Stimulated activated CD4-positive, alpha-beta T cell treated with anti-CD3 and anti-CD28 coated beads, Interleukin-12 subunit alpha, Interleukin-12 subunit beta, amount 100 ng/mL, for 24 hours (primary cell): ENCODE data around the gene MYO16.

ENCODE experiments used
- DNase-seq, 2 experiments: peaks; one replicate each; pipeline ENCODE4 v3.0.0-alpha.2; 2020; ENCODE audit warnings: low read depth in 2 of 2

MYO16 gene

DNA sequence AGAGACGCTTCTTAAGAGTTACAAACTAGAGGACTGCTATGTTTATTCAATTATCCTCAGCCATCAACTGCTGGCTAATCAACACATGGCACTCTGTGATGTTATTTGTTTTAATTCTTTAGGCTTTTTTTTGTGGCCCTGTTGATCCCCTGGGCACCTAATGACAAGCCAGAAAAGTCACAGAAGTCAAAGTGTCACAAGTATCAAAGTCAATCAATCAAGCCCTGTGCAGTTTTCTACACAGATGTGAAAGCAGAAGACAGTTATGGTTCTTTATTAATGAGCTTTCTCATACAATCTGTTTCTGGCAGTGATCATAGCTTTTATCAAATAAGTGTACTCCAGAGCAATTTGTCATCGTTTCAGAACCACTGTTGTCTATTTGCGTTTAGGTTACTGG is 34.3 kb downstream of the MYO16 start:
- DNase-seq, result no peak

DNA sequence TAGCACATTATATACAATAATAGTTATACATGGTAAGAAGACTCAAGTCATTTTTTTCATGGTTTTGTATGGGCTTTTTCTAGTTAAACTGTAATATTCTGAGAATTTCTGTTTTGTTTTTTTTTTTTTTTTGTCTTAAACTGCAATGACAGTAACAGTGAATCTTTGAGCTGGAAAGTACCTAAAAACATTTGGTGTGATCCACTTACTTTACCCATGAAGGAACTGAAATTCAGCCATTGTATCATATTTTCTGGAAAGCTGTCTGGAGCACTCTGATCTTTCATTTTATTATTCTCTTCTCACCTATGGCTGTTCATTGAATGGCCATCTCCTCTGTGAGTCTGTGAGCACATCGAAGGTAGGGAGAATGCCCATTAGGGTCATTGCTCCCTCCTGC is 37.8 kb downstream of the MYO16 start:
- no peak for DNase-seq

DNA sequence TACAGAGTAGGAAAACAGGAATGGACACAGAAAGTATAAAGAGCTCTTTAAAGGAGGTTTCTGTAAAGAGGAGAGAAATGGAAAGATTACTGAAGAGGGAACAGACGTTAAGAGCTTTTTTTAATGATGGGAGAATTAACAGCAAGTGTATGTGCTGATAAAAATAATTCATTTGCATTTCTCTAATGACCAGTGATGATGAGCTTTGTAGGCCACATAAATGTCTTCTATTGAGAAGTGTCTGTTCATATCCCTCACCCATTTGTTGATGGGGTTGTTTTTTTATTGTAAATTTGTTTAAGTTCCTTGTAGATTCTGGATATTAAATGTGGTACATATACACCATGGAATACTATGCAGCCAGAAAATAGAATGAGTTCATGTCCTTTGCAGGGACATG is 40.0 kb downstream of the MYO16 start:
- DNase-seq, result no peak

DNA sequence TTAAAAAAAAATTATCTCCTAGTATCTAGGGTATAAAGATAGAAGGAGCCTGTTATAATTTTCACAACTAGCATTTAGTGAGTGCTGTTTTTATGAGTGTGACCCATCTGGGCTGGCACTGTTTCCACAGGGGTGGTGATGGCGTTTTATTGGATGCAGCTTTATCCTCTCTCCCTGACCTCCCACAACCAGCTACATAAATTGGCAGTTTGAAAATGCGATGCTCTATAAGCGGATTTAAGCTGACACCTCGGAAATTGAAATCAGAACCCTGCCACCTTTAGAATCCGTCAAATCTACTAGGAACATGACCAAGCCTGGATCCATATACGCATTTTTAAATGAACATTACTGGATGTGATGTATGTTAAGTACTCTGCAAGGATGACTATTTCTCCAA is 44.9 kb downstream of the MYO16 start:
- no peak for DNase-seq

DNA sequence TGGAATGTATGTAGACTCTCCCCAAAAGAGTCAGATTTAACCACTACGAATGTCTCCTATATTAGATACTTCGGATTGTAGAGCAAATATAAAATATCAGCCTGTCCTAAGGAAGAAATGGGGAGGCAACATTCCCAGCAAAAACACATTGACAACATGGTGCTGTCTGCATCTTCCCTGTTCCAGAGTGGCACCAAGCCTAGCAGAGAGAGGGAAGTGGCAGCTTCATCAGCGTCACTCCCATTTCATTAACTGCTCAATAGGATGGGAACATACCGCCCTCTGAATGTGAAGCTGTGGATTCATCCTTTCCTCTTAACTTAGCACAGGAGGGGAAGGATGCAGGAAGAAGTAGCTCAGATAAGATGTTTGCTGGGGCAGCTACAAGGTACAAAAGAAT is 45.4 kb downstream of the MYO16 start:
- DNase-seq, result no peak

DNA sequence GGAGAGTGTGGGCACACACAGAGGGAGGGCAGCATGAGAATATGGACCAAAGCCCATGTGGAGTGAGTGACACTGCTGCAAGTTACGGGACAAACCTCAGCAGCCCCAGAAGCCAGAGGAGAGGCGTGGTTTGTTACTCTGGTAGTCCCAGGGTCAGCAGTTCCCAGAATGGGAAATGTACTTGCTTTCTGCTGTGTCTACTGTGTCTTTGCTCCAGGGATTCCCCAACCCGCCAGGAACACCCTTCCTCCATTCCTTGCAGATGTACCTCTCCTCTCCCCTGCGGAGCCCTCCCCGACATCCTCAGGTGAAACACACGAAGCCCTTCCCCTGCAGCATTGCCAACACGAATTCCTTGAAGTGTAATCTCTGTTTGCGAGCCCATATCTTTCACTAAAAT is 47.2 kb downstream of the MYO16 start:
- no peak for DNase-seq

DNA sequence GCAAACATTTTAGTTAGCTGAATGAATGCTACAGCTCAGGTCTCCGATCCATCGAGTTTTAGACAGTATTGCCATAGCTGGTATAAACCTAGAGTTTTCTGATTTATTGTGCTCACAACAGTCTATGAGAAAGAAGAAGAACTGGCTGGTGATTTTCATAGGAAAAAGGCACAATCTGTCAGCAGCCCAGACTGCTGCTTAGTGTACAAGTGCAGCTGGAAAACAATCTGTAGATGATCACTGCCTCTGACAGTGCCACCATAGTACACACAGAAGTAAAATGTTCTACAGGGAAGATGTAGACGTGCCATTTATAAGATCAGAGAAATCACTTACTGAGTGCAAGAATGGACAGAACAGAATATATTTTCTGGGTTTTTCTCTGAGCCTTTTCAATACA is 48.4 kb downstream of the MYO16 start:
- no peak for DNase-seq

- no peak for DNase-seq
Measured at GRCh38 chr13:108680011-108680410, 50.6 kb downstream of the MYO16 start.

- DNase-seq, result no peak
Measured at GRCh38 chr13:108681986-108682575, 52.7 kb downstream of the MYO16 start.

DNA sequence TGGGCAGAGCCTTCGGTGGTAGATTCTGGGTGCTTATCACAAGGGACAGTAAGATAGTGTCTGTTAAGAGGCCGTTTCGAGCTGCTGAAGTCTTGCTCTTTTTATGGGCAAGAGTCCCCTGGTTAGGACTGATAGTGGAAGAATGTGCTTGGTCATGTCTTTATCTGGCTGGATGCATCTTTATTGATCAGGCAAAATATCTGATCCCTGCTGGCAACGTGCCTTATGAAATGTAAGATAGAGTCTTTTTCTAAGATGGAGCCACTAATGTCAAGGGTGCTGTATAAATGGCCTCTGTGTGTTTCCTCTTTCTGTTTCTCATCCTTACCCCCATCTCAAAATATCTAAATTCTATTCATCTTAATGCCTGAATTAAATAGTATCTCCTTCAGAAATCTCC is 53.3 kb downstream of the MYO16 start:
- DNase-seq, result no peak

- DNase-seq, result no peak
Measured at GRCh38 chr13:108686027-108686426, 56.6 kb downstream of the MYO16 start.

DNA sequence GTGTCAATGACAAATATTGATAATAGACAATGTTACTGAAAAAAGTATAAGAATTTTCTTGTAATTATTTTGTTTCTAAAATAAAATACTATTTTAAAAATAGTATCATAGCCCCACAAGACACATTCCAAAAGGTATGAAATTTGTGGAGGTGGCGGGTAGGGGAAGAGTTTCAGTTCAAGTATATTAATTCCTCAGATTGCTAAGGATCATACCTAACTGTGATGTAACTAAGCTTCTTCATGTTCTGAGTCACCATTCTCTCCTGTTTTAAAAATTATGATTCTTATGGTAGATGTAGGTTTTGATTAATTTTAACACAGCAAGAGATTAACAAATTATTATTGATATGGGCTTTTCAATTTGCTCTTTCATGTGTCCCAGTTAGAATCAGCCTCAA is 61.3 kb downstream of the MYO16 start:
- no peak for DNase-seq

DNA sequence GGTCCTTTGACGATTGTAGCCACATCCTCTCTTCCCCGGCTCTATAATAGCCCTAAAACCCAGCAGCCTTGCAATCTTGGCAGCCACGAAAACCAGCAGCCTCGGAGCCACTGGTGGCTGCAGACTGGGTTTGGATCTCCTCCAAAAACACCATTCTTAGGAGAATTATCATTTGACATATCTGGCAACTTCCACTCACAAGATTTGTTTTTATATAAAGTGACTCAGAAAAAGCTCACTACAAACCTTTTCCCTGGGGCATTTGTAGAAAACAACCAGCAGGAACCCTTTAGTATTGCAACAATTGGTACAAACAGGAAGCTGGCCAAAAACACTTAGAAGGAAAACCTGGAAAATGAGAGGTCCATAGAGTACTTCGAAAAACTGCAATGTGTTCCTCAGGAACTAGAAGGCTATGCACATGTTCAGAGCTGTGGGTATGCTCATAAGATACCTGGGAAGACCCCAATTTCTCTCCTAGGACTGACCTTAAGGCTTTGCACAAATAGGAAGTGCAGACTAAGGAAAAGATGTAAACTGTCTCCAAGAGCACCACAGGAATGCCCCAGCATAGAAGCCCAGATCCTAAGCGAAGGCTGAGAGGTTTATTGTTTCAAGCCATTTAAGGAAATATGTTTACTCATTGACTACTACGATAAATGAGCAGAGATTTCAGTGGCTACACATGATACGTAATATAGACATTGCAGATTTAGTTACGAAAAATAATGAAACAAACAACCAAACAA is 71.2 kb downstream of the MYO16 start:
- DNase-seq, result no peak

- no peak for DNase-seq
Measured at GRCh38 chr13:108702171-108702570, 72.8 kb downstream of the MYO16 start.

DNA sequence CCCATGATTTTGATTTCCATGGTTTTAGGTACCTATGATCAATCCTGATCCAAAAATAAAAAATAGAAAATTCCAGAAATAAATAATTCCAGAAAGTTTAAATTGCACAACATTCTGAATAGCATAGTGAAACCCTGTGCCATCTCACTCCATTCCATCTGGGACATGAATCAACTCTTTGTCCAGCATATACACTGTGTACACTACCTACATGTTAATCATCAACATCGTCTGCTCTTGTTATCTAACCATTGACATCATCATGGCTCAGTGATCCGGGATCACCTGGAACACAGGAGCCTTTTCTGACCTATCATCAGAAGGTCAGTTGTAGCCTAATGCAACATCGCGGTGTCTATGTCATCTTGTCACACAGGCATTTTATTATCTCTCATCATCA is 75.6 kb downstream of the MYO16 start:
- no peak for DNase-seq

DNA sequence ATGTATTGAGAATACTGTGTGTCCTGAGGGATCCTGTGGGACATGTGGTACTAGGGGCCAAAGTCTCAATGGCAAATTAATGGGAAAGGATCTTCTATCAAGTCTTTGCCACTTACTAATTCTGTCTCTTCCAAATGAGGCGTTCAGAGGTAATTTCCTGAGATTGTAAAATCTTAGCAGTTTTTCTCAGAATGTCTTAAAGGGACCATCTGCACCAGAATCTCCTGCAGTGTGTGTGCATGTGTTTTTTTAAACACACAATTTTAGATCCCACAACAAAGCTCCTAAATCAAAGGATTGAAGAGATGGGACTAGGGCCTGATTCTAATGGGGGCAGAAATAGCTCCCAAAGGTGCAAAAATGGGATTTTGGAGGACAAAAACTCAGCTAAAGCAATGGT is 78.2 kb downstream of the MYO16 start:
- no peak for DNase-seq

- DNase-seq, result no peak
Measured at GRCh38 chr13:108708921-108709320, 79.5 kb downstream of the MYO16 start.

DNA sequence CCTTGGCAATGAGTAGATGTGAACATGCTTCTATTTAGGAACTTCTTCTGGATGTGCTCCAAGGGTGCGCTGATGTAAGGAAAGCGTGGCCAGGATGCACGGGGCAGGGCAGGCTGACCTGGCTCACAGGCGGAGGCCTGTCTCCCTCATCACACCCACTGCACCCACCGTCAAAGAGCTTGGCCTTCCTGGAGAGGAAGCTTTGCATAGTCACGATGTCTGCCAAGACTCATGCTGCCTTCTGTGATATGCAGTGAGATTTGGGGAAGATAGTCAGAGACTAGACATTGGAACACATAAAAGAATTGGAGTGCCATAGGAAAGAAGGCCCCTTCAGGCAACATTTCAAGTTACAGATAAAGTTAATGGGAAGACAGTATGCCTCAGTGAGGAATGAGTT is 82.0 kb downstream of the MYO16 start:
- DNase-seq, result no peak

DNA sequence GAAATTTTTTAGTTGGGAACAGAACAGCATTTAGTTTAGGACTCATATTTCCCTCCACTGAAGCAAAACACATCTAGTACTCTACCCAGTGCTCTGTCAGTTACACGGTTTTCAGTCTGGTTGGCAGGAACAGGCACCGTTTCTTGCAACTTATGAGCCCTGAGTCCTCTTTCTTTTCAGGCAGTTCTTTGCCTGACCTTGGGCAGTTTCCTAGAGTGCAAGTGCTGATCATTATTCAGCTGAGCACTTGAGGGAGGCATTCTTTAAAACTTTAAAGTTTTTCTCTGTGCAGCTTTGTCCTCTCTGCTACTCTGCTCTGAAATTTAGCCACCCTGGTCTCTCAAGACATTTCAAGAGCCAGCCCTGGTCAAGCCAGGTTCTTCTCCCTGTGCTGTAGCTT is 96.1 kb downstream of the MYO16 start:
- DNase-seq, result no peak

DNA sequence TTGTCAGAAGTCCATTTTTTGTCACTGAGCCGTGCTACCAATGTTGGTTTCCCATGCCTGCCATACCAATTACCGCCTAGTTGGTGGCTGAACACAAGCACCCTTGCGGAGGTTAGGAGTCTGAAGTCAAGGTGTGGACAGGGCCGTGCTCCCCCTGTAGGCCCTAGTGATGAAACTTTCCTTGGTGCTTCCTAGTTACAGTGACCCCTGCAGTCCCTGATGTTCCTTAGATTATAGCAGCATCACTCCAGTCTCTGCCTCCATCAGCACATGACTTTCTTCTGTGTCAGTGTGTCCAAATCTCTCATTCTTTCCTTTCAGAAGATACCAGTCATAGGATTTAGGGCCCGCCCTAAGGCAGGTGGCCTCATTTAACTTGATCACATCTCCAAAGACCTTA is 99.0 kb downstream of the MYO16 start:
- DNase-seq, result no peak

- DNase-seq, result no peak
Measured at GRCh38 chr13:108733022-108733560, 103.7 kb downstream of the MYO16 start.

DNA sequence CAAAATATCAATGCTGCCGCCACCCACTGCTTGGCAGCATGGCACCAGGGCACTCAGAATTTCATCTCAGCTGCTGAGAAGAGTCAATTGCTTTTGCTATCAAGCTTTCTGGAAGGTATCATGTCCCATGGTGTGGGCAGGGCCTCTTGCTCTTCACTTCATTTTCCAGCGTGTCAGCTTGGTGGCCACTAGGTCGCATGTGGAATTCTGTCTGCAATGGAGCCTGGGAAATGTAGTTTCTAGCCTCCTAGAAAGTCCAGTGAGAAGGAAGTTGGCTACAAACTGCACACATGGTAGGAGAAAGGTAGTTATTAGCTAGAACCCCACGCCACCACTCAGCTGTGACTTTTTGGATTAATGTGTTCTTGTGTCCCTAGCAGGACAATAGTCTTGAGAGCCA is 105.3 kb downstream of the MYO16 start:
- DNase-seq, result no peak

GRCh38 chr13:108741930-108742329 is 112.5 kb downstream of the MYO16 start:
- no peak for DNase-seq
